ENCODE results near the gene KDELR3. TPM values are rescaled to one million over a fixed set of nuclear protein-coding genes. Genes with fewer than 3 reads are reported as not detected.

KDELR3 gene
- total and polyA plus RNA-seq, 2 of the 8 experiments (the other 6 are each of a cell fraction or from before 2014, with no cell fraction given), result 7.9 to 13.0 TPM

DNA sequence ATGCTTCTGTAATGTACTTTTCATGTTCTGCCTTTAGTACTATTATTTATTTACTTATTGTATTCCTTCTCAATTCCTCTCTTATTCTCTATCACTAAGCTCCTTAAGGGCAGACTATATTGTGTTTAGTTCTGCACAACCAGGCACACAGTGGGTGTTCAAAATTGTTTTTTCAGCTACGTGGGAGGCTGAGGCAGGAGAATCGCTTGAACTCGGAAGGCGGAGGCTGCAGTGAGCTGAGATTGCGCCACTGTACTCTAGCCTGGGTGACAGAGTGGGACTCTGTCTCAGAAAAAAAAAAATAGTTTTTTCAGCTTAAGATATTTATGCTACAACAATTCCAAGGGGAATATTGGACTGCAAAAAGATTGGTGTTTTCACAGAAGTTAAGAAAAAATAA, 55.6 kb downstream of the KDELR3 start:
- Histone ChIP-seq H3K4ac (replicated peaks; ENCODE audit: insufficient read length, low read depth, low read length) (no peak overlapping the region), H2BK15ac (ENCODE audit: low read length) (no peak overlapping the region), H2AK5ac (ENCODE audit: low read depth, low read length) (no peak overlapping the region), H3K36me3 (ENCODE audit: control insufficient read depth in 2 of 4, insufficient read depth in 4 of 4, low read length in 3 of 4) (no peaks in the 10 kb centered on the region), H3K79me2 (ENCODE audit: control insufficient read depth in 1 of 2, insufficient read depth in 2 of 2, low read length in 2 of 2) (no peaks in the 10 kb centered on the region), H2AFZ (ENCODE audit: low read length) (no peak overlapping the region), H4K91ac (replicated peaks; ENCODE audit: insufficient read length, low read length) (no peak overlapping the region), H4K8ac (ENCODE audit: extremely low read depth, insufficient read depth, low read length) (no peak overlapping the region), H3K4me2 (ENCODE audit: insufficient read depth in 1 of 2, low read depth in 2 of 2, low read length in 2 of 2) (no peak overlapping the region), H3K79me1 (ENCODE audit: low read depth, low read length) (no peaks in the 10 kb centered on the region), H4K5ac (ENCODE audit: insufficient read length, low read depth, low read length) (no peak overlapping the region), H2BK120ac (replicated peaks; ENCODE audit: low read depth, low read length) (no peak overlapping the region), H3K23ac (ENCODE audit: insufficient read length) (no peak overlapping the region), H2BK5ac (ENCODE audit: low read depth, low read length) (no peak overlapping the region), H4K20me1 (replicated peaks in 1 of 2; ENCODE audit: control insufficient read depth in 1 of 2, insufficient read depth in 2 of 2, low read length in 2 of 2) (no peaks in the 10 kb centered on the region), H3K14ac (ENCODE audit: insufficient read length) (no peak overlapping the region), H3K9ac (replicated peaks in 1 of 4; ENCODE audit: extremely low read depth in 1 of 4, low read depth in 3 of 4, low read length in 3 of 4) (no peak overlapping the region), H3K27me3 (replicated peaks in 1 of 4; ENCODE audit: control insufficient read depth in 3 of 4, extremely low read depth in 1 of 4, insufficient read depth in 3 of 4, low read length in 3 of 4) (no peaks in the 10 kb centered on the region), H3K18ac (ENCODE audit: extremely low read depth, low read length) (no peak overlapping the region), H3K56ac (replicated peaks; ENCODE audit: insufficient read length, low read depth, low read length) (no peak overlapping the region), H3K27ac (ENCODE audit: low read depth, low read length) (no peak overlapping the region), H3K4me3 (ENCODE audit: extremely low read depth in 1 of 4, insufficient read depth in 2 of 4, low read depth in 3 of 4, low read length in 4 of 4) (no peak overlapping the region), H3K9me3 (ENCODE audit: insufficient read depth in 2 of 2, low read depth in 1 of 2, low read length in 1 of 2) (no peaks in the 10 kb centered on the region), H3K23me2 (ENCODE audit: low read depth, low read length) (no peaks in the 10 kb centered on the region), H2BK20ac (ENCODE audit: low read length) (no peak overlapping the region), H2BK12ac (ENCODE audit: low read depth, low read length) (no peak overlapping the region), H3K4me1 (replicated peaks in 1 of 4; ENCODE audit: control insufficient read depth in 3 of 4, insufficient read depth in 4 of 4, low read length in 3 of 4) (no peaks in the 10 kb centered on the region)
- 94% methylated on average over 5 of the region's 5 CpGs; no CpG with 5 or more reads in 1 of the 2 experiments for WGBS, 2 experiments (ENCODE audit: extremely low coverage in 1 of 2, insufficient coverage in 1 of 2, insufficient read length in 1 of 2, insufficient replicate concordance in 2 of 2, low coverage in 1 of 2, low lambda C conversion rate in 2 of 2, missing lambda C conversion rate in 1 of 2)
- FAIRE-seq (no peak), DNase-seq (ENCODE audit: low read depth in 1 of 2, low spot score in 2 of 2) (no peak)
- ChIA-PET CTCF (ENCODE audit: partially characterized antibody) (interaction anchor here (0.6 to 2.9 kb wide), 10 partner anchors 10 to 88 kb away, joined by 3 to 18 read pairs (median 4); partner anchors contain the start of gene DMC1), POLR2A (ENCODE audit: partially characterized antibody) (interaction anchor here (0.8 to 2.7 kb wide), 9 partner anchors 9 to 61 kb away, joined by 3 to 9 read pairs (median 3); no protein-coding TSS in a partner anchor)
- TF ChIP-seq CBX5 (IDR thresholded peaks at IDR 0.05; ENCODE audit: low read depth, low read length) (no peak), FOSL1 (IDR thresholded peaks at IDR 0.05; ENCODE audit: insufficient read depth, low read depth, low read length) (no peak), KDM5A (IDR thresholded peaks at IDR 0.05; ENCODE audit: low read length) (no peak), EGR1 (IDR thresholded peaks at IDR 0.05; ENCODE audit: borderline replicate concordance, low read depth, low read length) (no peak), NANOG (IDR thresholded peaks at IDR 0.05; ENCODE audit: insufficient read depth, low read depth, low read length, poor library complexity, severe bottlenecking) (no peak), SP1 (IDR thresholded peaks at IDR 0.05; ENCODE audit: low read depth, low read length) (no peak), GABPA (IDR thresholded peaks at IDR 0.05; ENCODE audit: borderline replicate concordance, insufficient read depth, low read length) (no peak)
- TF ChIP-seq, protein P1, sequence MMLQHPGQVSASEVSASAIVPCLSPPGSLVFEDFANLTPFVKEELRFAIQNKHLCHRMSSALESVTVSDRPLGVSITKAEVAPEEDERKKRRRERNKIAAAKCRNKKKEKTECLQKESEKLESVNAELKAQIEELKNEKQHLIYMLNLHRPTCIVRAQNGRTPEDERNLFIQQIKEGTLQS (IDR thresholded peaks at IDR 0.05; ENCODE audit: insufficient read depth, low read depth, low read length), result no peak
- TF ChIP-seq, protein P2, sequence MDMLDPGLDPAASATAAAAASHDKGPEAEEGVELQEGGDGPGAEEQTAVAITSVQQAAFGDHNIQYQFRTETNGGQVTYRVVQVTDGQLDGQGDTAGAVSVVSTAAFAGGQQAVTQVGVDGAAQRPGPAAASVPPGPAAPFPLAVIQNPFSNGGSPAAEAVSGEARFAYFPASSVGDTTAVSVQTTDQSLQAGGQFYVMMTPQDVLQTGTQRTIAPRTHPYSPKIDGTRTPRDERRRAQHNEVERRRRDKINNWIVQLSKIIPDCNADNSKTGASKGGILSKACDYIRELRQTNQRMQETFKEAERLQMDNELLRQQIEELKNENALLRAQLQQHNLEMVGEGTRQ (IDR thresholded peaks at IDR 0.05; ENCODE audit: low read length), result no peak
- TF ChIP-seq, protein P3, sequence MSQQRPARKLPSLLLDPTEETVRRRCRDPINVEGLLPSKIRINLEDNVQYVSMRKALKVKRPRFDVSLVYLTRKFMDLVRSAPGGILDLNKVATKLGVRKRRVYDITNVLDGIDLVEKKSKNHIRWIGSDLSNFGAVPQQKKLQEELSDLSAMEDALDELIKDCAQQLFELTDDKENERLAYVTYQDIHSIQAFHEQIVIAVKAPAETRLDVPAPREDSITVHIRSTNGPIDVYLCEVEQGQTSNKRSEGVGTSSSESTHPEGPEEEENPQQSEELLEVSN (IDR thresholded peaks at IDR 0.05), result no peak
